Measurements from ENCODE around the gene ZC3H12A.
"Not testable (repeated sequence)": the region's sequence is repeated elsewhere in the genome, so short reads cannot be mapped to it uniquely, and the experiment has no call there.

Gene ZC3H12A

GRCh38 chr1:37506740-37507139, 32.4 kb downstream of the ZC3H12A start:
- no peak for DNase-seq

GRCh38 chr1:37509181-37509580, 34.8 kb downstream of the ZC3H12A start:
- DNase-seq = no peak

- peak; percentile 75 for DNase-seq
Observed at GRCh38 chr1:37513795-37514349, 39.5 kb downstream of the ZC3H12A start.

- peak; percentile 76 for DNase-seq
Observed at GRCh38 chr1:37514350-37515184, 40.2 kb downstream of the ZC3H12A start, which contains the start of gene MEAF6. Gene MEAF6 (minus strand): TSS chr1:37514766. CDS start chr1:37514746, 20 bp downstream.

- no peak for DNase-seq
Observed at GRCh38 chr1:37515185-37516034, 41.0 kb downstream of the ZC3H12A start.

GRCh38 chr1:37517569-37517968, 43.2 kb downstream of the ZC3H12A start:
- no peak for DNase-seq

- DNase-seq = not testable (repeated sequence)
Observed at GRCh38 chr1:37518241-37518640, 43.9 kb downstream of the ZC3H12A start.

- DNase-seq = peak; percentile 54
Observed at GRCh38 chr1:37518929-37519328, 44.5 kb downstream of the ZC3H12A start.

- DNase-seq = no peak
Observed at GRCh38 chr1:37519613-37520012, 45.2 kb downstream of the ZC3H12A start.

- DNase-seq = not testable (repeated sequence)
Observed at GRCh38 chr1:37529888-37530287, 55.5 kb downstream of the ZC3H12A start.

- not testable (repeated sequence) for DNase-seq
Observed at GRCh38 chr1:37532418-37533156, 58.2 kb downstream of the ZC3H12A start.

GRCh38 chr1:37533317-37534093, 59.1 kb downstream of the ZC3H12A start:
- no peak for DNase-seq
